OCI-LY7 (cell line): Measurements from ENCODE around the gene AGTR1. TPM values are rescaled to one million over a fixed set of nuclear protein-coding genes. Genes with fewer than 3 reads are reported as not detected.

ENCODE experiments used
- BruUV-seq: library from RNA; stranded (reverse); fragments of 400-500 nt; replicated peaks from 2 replicates; lab custom pipeline; 2021; lab: Mats Ljungman, UMichigan
- CTCF ChIA-PET: fragments of 300-600 bp; sonication (Branson Sonifier 250); formaldehyde crosslinking; loops from one replicate; lab custom pipeline; 2022; ENCODE audit warnings: antibody characterized with exemption; ENCODE audit not compliant: unreplicated experiment; lab: Charles Lee
- POLR2A ChIA-PET: fragments of 300-600 bp; sonication (Branson Sonifier 250); formaldehyde crosslinking; loops from one replicate; lab custom pipeline; 2022; ENCODE audit warnings: antibody characterized with exemption; lab: Charles Lee
- DNase-seq: peaks from one replicate; pipeline ENCODE4 v3.0.0-alpha.2; 2015; ENCODE audit warnings: low spot score
- H2AFZ ChIP-seq: fragments of 200-600 bp; sonication (generic), shearing (Covaris generic); 2 replicates; pipeline ENCODE4 v1.6.1; 2014; ENCODE audit warnings: mild to moderate bottlenecking, antibody characterized with exemption, low read length, moderate library complexity
- H3K27ac ChIP-seq: fragments of 200-600 bp; sonication (generic); 2 replicates; pipeline ENCODE4 v1.5.1; 2014; ENCODE audit warnings: mixed run types, low read depth, mild to moderate bottlenecking, moderate library complexity, low read length, inconsistent platforms; ENCODE audit not compliant: poor library complexity, severe bottlenecking
- H3K36me3 ChIP-seq: fragments of 200-600 bp; sonication (generic); 2 replicates; pipeline ENCODE4 v1.6.1; 2014; ENCODE audit warnings: mild to moderate bottlenecking, antibody characterized with exemption, low read length, moderate library complexity, mixed read lengths; ENCODE audit not compliant: insufficient read depth
- H3K4me1 ChIP-seq: fragments of 200-600 bp; sonication (generic); 2 replicates; pipeline ENCODE4 v1.5.1; 2014; ENCODE audit warnings: mild to moderate bottlenecking, low read length; ENCODE audit not compliant: insufficient read depth, poor library complexity, severe bottlenecking
- H3K4me2 ChIP-seq: fragments of 200-600 bp; sonication (generic); 2 replicates; pipeline ENCODE4 v1.6.1; 2014; ENCODE audit warnings: mild to moderate bottlenecking, low read length
- H3K4me3 ChIP-seq: fragments of 200-600 bp; sonication (generic); 2 replicates; pipeline ENCODE4 v1.5.1; 2014; ENCODE audit warnings: mild to moderate bottlenecking, low read depth, low read length; ENCODE audit not compliant: poor library complexity, severe bottlenecking
- H3K79me2 ChIP-seq: fragments of 200-600 bp; sonication (generic); 2 replicates; pipeline ENCODE4 v1.6.1; 2016; ENCODE audit warnings: low read depth, mild to moderate bottlenecking, low read length, moderate library complexity, mixed read lengths; ENCODE audit not compliant: insufficient read depth
- H3K9me2 ChIP-seq: fragments of 200-600 bp; sonication (generic); 2 replicates; pipeline ENCODE4 v1.6.1; 2016; ENCODE audit warnings: mild to moderate bottlenecking, low read length, mixed read lengths; ENCODE audit not compliant: insufficient read depth
- H3K9me3 ChIP-seq: fragments of 200-600 bp; sonication (generic); 2 replicates; pipeline ENCODE4 v1.6.1; 2014; ENCODE audit warnings: mild to moderate bottlenecking, mixed run types, low read length, mixed read lengths
- H4K20me1 ChIP-seq: fragments of 200-600 bp; sonication (generic); 2 replicates; pipeline ENCODE4 v1.6.1; 2014; ENCODE audit warnings: mild to moderate bottlenecking, antibody characterized with exemption, low read length, moderate library complexity, mixed read lengths; ENCODE audit not compliant: insufficient read depth
- EZH2phosphoT487 ChIP-seq: fragments of 200-600 bp; sonication (generic); IDR thresholded peaks from 2 replicates; pipeline ENCODE4 v1.6.1; 2018; ENCODE audit warnings: low read depth, borderline replicate concordance, mild to moderate bottlenecking, mixed run types, antibody characterized with exemption, low read length, moderate library complexity, mixed read lengths
- intact Hi-C: fragments of 100-400 bp; cut with micrococcal nuclease; formaldehyde crosslinking; loops from one replicate; pipeline ENCODE4 v1.10.0; 2022; ENCODE audit not compliant: unreplicated experiment
- total RNA-seq, 2 experiments: library from RNA; depleted of rRNA in 1 of 2; stranded (reverse); fragments of >200 nt in 1 of 2; shearing (Covaris generic) in 1 of 2; gene quantifications; 2 replicates each; pipeline ENCODE4 v1.2.3, GENCODE V29; 2014 to 2022
- TF ChIP-seq, protein P1 (sequence below): fragments of 200-600 bp; sonication (generic); conservative IDR thresholded peaks from 2 replicates; pipeline ENCODE4 v1.5.1; 2014; ENCODE audit warnings: mild to moderate bottlenecking, antibody characterized with exemption, low read length, moderate library complexity, mixed read lengths

AGTR1 gene
- total RNA-seq, 2 experiments from 2014 or later: not detected

- Histone ChIP-seq H3K4me3 (no peak overlapping the region), H3K27ac (no peak overlapping the region), H3K9me2 (no peaks in the 10 kb centered on the region), H3K4me1 (no peaks in the 10 kb centered on the region), H4K20me1 (no peaks in the 10 kb centered on the region), H3K9me3 (no peaks in the 10 kb centered on the region), H3K4me2 (no peak overlapping the region), H3K79me2 (no peaks in the 10 kb centered on the region), H3K36me3 (no peaks in the 10 kb centered on the region), H2AFZ (no peak overlapping the region)
- TF ChIP-seq EZH2phosphoT487: no peak
- TF ChIP-seq, protein P1, sequence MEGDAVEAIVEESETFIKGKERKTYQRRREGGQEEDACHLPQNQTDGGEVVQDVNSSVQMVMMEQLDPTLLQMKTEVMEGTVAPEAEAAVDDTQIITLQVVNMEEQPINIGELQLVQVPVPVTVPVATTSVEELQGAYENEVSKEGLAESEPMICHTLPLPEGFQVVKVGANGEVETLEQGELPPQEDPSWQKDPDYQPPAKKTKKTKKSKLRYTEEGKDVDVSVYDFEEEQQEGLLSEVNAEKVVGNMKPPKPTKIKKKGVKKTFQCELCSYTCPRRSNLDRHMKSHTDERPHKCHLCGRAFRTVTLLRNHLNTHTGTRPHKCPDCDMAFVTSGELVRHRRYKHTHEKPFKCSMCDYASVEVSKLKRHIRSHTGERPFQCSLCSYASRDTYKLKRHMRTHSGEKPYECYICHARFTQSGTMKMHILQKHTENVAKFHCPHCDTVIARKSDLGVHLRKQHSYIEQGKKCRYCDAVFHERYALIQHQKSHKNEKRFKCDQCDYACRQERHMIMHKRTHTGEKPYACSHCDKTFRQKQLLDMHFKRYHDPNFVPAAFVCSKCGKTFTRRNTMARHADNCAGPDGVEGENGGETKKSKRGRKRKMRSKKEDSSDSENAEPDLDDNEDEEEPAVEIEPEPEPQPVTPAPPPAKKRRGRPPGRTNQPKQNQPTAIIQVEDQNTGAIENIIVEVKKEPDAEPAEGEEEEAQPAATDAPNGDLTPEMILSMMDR: no peak
- ChIA-PET CTCF (interaction anchor here (0.6 kb wide), 1 partner anchor 985 kb away, joined by 3 read pairs; no protein-coding TSS in a partner anchor), POLR2A (no interaction called here)
- BruUV-seq: no TSS peak
- intact Hi-C loops: no loop called here
- DNase-seq: no peak
Observed at GRCh38 chr3:148790851-148791735, 93.4 kb downstream of the AGTR1 start.

DNA sequence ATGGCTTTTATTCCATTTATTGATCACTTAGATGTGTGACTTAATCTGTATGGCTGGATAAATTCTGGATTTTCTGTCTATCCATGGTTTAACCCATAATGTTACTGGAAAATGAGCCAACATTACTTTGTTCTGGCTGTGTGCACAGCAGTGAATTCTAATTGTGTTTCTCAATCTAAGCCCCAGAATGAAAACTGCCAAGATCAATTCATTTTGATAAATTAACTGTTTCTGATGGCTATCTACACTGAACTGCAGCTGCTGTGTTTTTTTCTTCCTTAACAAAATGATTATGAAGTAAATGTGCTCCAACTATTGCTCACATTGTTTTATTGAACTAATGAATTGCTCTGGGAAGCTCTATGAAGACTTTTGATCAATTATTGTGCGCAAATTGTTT, 94.2 kb downstream of the AGTR1 start:
- ChIA-PET CTCF (no interaction called here), POLR2A (no interaction called here)
- no peak overlapping the region for H3K4me3 ChIP-seq
- H3K36me3 ChIP-seq: no peaks in the 10 kb centered on the region
- no peak overlapping the region for H3K4me2 ChIP-seq
- no peak overlapping the region for H3K27ac ChIP-seq
- BruUV-seq: no TSS peak
- DNase-seq: no peak
- TF ChIP-seq, protein P1: no peak
- TF ChIP-seq EZH2phosphoT487: no peak
- no peaks in the 10 kb centered on the region for H3K79me2 ChIP-seq
- no peaks in the 10 kb centered on the region for H3K9me2 ChIP-seq
- H4K20me1 ChIP-seq: no peaks in the 10 kb centered on the region
- no peaks in the 10 kb centered on the region for H3K4me1 ChIP-seq
- H3K9me3 ChIP-seq: no peaks in the 10 kb centered on the region
- intact Hi-C loops: no loop called here
- no peak overlapping the region for H2AFZ ChIP-seq

DNA sequence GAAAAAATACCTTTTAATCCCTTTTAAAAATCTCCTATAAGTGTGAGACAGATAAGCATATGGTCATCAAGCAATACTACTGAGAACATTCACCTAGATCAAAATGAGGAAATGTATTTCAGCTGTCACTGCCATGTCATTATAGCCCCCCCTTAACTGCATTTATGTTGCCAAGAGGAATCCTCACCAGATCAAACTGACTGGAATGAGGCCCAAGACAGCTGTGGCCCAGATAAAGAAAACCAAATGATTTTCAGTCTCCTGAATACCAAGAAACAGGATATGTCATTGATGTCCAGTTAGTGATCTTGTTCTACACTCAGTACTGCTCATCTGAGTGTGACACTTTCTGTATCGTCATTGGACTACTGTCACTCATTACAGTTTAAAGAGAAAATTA, 94.8 kb downstream of the AGTR1 start:
- Histone ChIP-seq H3K27ac (no peak overlapping the region), H3K9me3 (no peaks in the 10 kb centered on the region), H3K36me3 (no peaks in the 10 kb centered on the region), H3K4me3 (no peak overlapping the region), H3K4me2 (no peak overlapping the region), H4K20me1 (no peaks in the 10 kb centered on the region), H3K9me2 (no peaks in the 10 kb centered on the region), H3K4me1 (no peaks in the 10 kb centered on the region), H3K79me2 (no peaks in the 10 kb centered on the region), H2AFZ (no peak overlapping the region)
- POLR2A ChIA-PET: interaction anchor here (0.6 kb wide), 1 partner anchor 90 kb away, joined by 3 read pairs; no protein-coding TSS in a partner anchor
- CTCF ChIA-PET: no interaction called here
- intact Hi-C loops: no loop called here
- BruUV-seq: no TSS peak
- TF ChIP-seq, protein P1: no peak
- no peak for TF ChIP-seq EZH2phosphoT487
- no peak for DNase-seq
